GM21381 (cell line): ENCODE data around the gene LRRIQ3.

Source experiments
- ATAC-seq: cut with Tn5 transposase; IDR thresholded peaks from one replicate; pipeline ENCODE4 v1.9.1; 2021; ENCODE audit warnings: mild to moderate bottlenecking, moderate library complexity; ENCODE audit not compliant: unreplicated experiment

LRRIQ3 gene

DNA sequence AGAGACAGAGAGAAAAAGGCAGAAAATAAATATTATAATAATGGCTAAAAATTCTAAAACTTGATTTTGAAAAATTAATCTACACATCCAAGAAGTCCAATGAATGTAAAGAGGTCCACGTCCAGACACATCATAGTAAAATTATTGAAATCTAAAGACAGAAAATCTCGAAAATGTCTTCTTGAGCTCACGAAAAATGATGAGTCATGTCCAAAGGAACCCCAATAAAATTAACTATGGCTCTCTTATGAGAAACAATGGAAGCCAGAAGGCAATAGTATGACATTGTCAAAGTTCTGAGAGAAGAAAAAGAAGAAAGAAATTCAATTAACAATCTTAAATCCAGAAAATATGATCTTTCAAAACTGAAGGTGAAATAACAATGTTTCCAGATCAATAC, 84.6 kb downstream of the LRRIQ3 start:
- ATAC-seq: no peak

- ATAC-seq: no peak
These were observed 90.6 kb downstream of the LRRIQ3 start for GRCh38 chr1:74107394-74107793.

GRCh38 chr1:74091371-74091770, 106.6 kb downstream of the LRRIQ3 start:
- ATAC-seq: no peak

DNA sequence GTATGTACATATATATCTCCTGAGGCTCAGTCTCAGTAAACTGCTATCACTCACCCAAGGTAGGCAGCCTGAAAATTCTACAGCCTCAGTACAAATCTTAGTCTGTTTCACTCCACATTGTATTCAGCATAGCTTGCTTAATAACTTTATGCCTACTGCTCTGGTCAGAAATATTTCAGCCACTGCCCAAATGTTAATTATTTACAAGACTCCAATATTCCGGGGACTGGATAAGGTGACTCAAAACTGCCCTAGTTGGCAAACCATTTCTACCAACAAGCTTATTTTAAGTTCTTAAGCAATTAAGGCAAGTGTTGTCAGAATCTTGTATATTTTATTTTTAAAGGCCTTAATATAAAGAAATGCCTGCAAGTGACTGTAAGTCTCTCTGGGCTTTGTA, 114.8 kb downstream of the LRRIQ3 start:
- no peak for ATAC-seq

- no peak for ATAC-seq
These were observed 132.9 kb downstream of the LRRIQ3 start for GRCh38 chr1:74065081-74065480.

GRCh38 chr1:74057719-74058118, 140.3 kb downstream of the LRRIQ3 start:
- no peak for ATAC-seq

GRCh38 chr1:74053407-74053806, 144.6 kb downstream of the LRRIQ3 start:
- no peak for ATAC-seq

DNA sequence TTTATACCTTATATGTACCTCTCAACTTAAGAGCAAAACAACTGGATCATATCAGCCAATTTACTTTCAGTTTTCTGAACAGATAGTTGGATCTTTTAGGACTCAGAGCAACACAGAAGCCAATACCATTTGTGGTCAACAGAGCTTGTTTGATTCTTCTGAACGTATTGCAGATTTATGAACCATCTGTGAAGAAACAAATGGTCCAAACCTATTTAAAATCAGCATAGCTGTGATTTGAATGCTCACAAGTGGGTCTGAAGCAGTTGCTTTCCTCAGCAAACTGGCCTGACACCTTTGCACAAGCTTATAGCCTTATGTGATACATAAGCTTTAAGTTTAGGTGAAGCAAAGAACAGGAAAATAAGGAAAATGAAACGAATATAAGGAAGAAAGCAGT, 147.6 kb downstream of the LRRIQ3 start:
- ATAC-seq: no peak

DNA sequence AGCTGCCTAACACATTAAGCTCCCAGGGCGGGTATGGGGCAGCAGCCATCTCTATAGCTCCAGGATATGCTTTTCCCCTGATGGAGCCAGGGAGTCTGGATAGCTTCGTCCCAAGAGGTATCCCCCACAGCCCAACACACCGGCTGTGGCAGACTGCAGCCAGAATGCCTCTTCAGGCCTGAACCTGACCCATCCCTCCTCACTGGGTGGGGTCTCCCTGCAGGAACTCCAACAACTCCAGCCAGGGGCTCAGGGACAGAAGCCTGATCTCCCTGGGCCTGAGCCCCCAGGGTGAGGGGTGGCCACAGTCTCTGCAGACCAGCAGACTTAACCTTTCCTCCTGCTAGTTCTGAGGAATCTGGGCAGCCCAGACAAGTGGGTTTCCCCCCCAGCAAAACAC, 159.9 kb downstream of the LRRIQ3 start:
- no peak for ATAC-seq

DNA sequence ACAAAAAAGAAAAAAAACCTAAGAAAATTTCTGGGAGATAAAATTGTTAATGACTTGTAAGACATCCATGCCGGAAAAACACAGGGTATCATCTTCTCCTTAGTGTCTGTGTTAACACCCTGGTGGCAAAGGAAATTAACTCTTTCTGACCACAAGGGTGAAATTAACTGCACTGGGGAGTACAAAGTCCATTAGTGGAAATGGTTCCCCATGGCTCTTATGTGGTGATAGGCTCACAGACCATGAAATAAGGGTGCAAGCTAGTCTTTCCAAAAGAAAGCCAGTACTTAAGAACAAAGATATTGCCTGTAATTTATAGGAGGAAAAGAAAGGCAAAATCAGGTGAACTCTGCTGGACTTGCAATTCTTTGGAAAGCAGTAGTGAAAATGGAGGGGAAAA, 185.4 kb downstream of the LRRIQ3 start:
- no peak for ATAC-seq

GRCh38 chr1:74011736-74012135, 186.2 kb downstream of the LRRIQ3 start:
- ATAC-seq: no peak

- ATAC-seq: no peak
These were observed 187.8 kb downstream of the LRRIQ3 start for GRCh38 chr1:74010206-74010605.

GRCh38 chr1:74005533-74005932, 192.4 kb downstream of the LRRIQ3 start:
- ATAC-seq: no peak

GRCh38 chr1:74003806-74004205, 194.2 kb downstream of the LRRIQ3 start:
- ATAC-seq: no peak

GRCh38 chr1:73998348-73998959, 199.5 kb downstream of the LRRIQ3 start:
- ATAC-seq: no peak

DNA sequence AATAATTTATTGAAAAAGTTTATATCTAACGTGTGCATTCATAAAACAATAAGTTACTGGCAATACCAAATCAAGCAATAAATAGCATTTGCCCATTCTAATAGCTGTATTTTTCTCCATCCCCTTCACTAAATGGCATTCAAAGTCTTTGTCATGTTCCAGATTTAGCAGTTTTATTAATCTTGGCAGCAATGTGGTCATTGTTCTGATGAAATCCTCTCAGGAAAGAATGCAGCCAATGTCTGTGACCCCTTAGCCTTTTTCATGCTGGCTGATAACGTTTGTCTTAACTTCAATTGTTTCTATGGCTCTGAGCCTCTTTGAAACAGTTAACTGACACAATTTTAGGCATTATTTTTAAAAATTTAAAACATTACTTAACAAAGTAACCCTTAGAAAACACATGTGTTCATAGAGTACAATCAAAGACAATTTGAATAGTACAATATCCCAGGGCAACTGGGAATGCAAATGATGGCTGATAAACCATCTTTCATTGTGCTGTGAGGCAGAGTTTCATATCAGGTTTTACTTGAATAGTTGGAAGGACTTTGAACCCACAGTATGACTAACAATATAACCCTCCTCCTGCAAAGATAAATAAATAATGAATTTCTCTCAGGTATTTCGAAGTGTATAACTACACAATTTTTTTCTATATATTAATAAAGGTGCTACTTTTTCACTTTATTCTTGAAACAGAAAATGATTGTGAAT, 217.5 kb downstream of the LRRIQ3 start:
- ATAC-seq: no peak

DNA sequence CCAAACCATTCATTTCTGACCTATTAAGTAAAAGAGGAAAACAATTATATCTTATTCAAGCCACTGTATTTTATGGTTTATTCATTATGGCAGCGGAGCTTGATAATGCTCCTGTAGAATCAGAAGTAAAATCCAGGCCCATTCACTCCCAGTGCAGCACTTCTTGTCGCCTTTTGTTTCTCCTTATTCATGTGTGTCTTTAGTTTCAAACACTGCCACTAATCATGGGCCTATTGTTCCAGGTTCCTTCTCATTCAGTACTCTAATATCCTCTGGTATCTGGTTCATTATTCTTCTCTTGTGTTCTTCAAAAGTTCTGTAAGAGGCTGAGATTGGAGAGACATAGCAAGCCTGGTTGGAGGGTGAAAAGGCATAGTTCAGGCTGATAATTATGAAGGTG, 218.3 kb downstream of the LRRIQ3 start:
- ATAC-seq: no peak

DNA sequence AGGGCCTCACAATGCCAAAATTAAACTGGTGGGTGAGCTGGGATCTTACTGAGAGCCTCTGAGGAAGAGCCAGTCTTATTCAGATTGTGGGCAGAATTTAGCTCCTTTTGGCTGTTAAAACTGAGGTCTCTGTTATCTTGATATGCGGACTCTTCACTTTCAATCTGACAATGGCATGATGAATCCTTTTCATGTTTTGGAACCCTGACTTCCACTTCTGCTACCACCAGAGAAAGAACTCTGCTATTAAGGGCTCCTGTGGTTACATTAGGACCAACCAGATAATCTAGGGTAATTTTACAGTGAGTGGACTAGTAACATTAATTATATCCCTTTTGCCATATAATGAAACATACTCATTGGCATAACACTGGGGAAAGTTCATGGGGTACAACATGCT, 219.0 kb downstream of the LRRIQ3 start:
- ATAC-seq: no peak
